IMR-90 (cell line): ENCODE data around the gene SETSIP. TPM values are rescaled to one million over a fixed set of nuclear protein-coding genes. Genes with fewer than 3 reads are reported as not detected.
A peak's percentile ranks its signal among the peaks of the same experiment; 100 is the strongest.

ENCODE experiments used
- ATAC-seq: fragments of 200-7000 bp; cut with Tn5 transposase; 2 replicates; pipeline ENCODE4 v1.9.1; 2020; ENCODE audit warnings: low read depth, mild to moderate bottlenecking, moderate library complexity
- BruUV-seq: library from RNA; stranded (reverse); fragments of 400-500 nt; replicated peaks from 2 replicates; lab custom pipeline; 2021; lab: Mats Ljungman, UMichigan
- CTCF ChIA-PET: fragments of 300-600 bp; formaldehyde crosslinking; extraction: SDS; loops from one replicate; lab custom pipeline; 2021; ENCODE audit warnings: antibody characterized with exemption; lab: Yijun Ruan, JAX
- POLR2A ChIA-PET: fragments of 300-600 bp; sonication (Branson Sonifier 250); formaldehyde crosslinking; loops from one replicate; lab custom pipeline; 2022; ENCODE audit warnings: antibody characterized with exemption; ENCODE audit not compliant: unreplicated experiment; lab: Charles Lee
- DNase-seq: peaks from one replicate; pipeline ENCODE4 v3.0.0; 2013
- H2AFZ ChIP-seq: replicated peaks from 2 replicates; pipeline ENCODE3; 2013; ENCODE audit warnings: low read length, mild to moderate bottlenecking; ENCODE audit not compliant: poor library complexity
- H2AK5ac ChIP-seq: 2 replicates; pipeline ENCODE4 v1.6.1; 2013; ENCODE audit warnings: low read depth, low read length, inconsistent platforms
- H2AK9ac ChIP-seq: replicated peaks from 2 replicates; pipeline ENCODE3; 2013; ENCODE audit warnings: mild to moderate bottlenecking, low read depth, low read length, moderate library complexity; ENCODE audit not compliant: poor library complexity
- H2BK120ac ChIP-seq: 2 replicates; pipeline ENCODE4 v1.6.1; 2013; ENCODE audit warnings: low read depth, low read length, inconsistent platforms
- H2BK15ac ChIP-seq: 3 replicates; pipeline ENCODE4 v1.6.1; 2013; ENCODE audit warnings: low read depth, low read length, inconsistent platforms
- H2BK20ac ChIP-seq: 2 replicates; pipeline ENCODE4 v1.6.1; 2013; ENCODE audit warnings: low read depth, mild to moderate bottlenecking, inconsistent platforms, low read length, moderate library complexity
- H2BK5ac ChIP-seq: 2 replicates; pipeline ENCODE4 v1.6.1; 2013; ENCODE audit warnings: mild to moderate bottlenecking, low read depth, low read length, inconsistent platforms; ENCODE audit not compliant: poor library complexity, severe bottlenecking
- H3K14ac ChIP-seq: replicated peaks from 2 replicates; pipeline ENCODE4 v1.6.1; 2013; ENCODE audit warnings: low read depth, low read length, inconsistent platforms
- H3K18ac ChIP-seq: 2 replicates; pipeline ENCODE4 v1.6.1; 2013; ENCODE audit warnings: low read depth, low read length, control low read depth
- H3K23ac ChIP-seq: 2 replicates; pipeline ENCODE4 v1.6.1; 2013; ENCODE audit warnings: low read depth, low read length, inconsistent platforms
- H3K27ac ChIP-seq: 2 replicates; pipeline ENCODE4 v1.5.1; 2013; ENCODE audit warnings: mild to moderate bottlenecking, control low read depth, low read length; ENCODE audit not compliant: insufficient read depth
- H3K27me3 ChIP-seq: 2 replicates; pipeline ENCODE4 v1.6.1; 2013; ENCODE audit warnings: low read length; ENCODE audit not compliant: control insufficient read depth, insufficient read depth
- H3K36me3 ChIP-seq: 2 replicates; pipeline ENCODE4 v1.6.1; 2013; ENCODE audit warnings: low read length, mixed read lengths; ENCODE audit not compliant: control insufficient read depth, insufficient read depth
- H3K4ac ChIP-seq: 2 replicates; pipeline ENCODE4 v1.6.1; 2013; ENCODE audit warnings: low read depth, low read length, inconsistent platforms
- H3K4me1 ChIP-seq: 2 replicates; pipeline ENCODE4 v1.6.1; 2013; ENCODE audit warnings: low read length, mixed read lengths; ENCODE audit not compliant: control insufficient read depth, insufficient read depth
- H3K4me2 ChIP-seq: 2 replicates; pipeline ENCODE4 v1.6.1; 2013; ENCODE audit warnings: low read depth, mild to moderate bottlenecking, control low read depth, low read length, moderate library complexity
- H3K4me3 ChIP-seq: 2 replicates; pipeline ENCODE4 v1.5.1; 2013; ENCODE audit warnings: low read depth, mild to moderate bottlenecking, control low read depth, low read length, moderate library complexity; ENCODE audit not compliant: insufficient read depth
- H3K56ac ChIP-seq: 2 replicates; pipeline ENCODE4 v1.6.1; 2013; ENCODE audit warnings: low read length, inconsistent platforms; ENCODE audit not compliant: insufficient read depth; ENCODE audit errors: extremely low read depth
- H3K79me1 ChIP-seq, 2 experiments: 2 replicates each; pipeline ENCODE4 v1.6.1; 2013; ENCODE audit warnings: low read length in 2 of 2, inconsistent platforms in 1 of 2, low read depth in 1 of 2
- H3K9ac ChIP-seq: 2 replicates; pipeline ENCODE4 v1.6.1; 2013; ENCODE audit warnings: low read depth, low read length, control low read depth
- H3K9me1 ChIP-seq: 2 replicates; pipeline ENCODE4 v1.6.1; 2013; ENCODE audit warnings: low read length, inconsistent platforms; ENCODE audit not compliant: insufficient read depth
- H3K9me3 ChIP-seq: 2 replicates; pipeline ENCODE4 v1.6.1; 2013; ENCODE audit warnings: low read length; ENCODE audit not compliant: control insufficient read depth, insufficient read depth
- H4K20me1 ChIP-seq: 2 replicates; pipeline ENCODE4 v1.6.1; 2013; ENCODE audit warnings: low read length, inconsistent platforms; ENCODE audit not compliant: insufficient read depth
- H4K5ac ChIP-seq: 2 replicates; pipeline ENCODE4 v1.6.1; 2013; ENCODE audit warnings: mild to moderate bottlenecking, low read depth, low read length, control low read depth
- H4K8ac ChIP-seq, 2 experiments: 2 replicates each; pipeline ENCODE4 v1.6.1; 2013; ENCODE audit warnings: low read depth in 2 of 2, low read length in 2 of 2, control low read depth in 1 of 2, inconsistent platforms in 1 of 2
- H4K91ac ChIP-seq: 2 replicates; pipeline ENCODE4 v1.6.1; 2013; ENCODE audit warnings: low read depth, low read length, inconsistent platforms; ENCODE audit not compliant: insufficient read depth
- BHLHE40 ChIP-seq: fragments of 150-350 bp; IDR thresholded peaks from 2 replicates; pipeline ENCODE4 v1.6.1; 2016; ENCODE audit warnings: mild to moderate bottlenecking, low read depth, low read length
- FOS ChIP-seq: fragments of 150-350 bp; IDR thresholded peaks from 2 replicates; pipeline ENCODE4 v1.6.1; 2016; ENCODE audit warnings: low read depth, low read length
- MAFK ChIP-seq: IDR thresholded peaks from 2 replicates; pipeline ENCODE4 v1.6.1; 2012; ENCODE audit warnings: low read depth, low read length, improper control_type of control experiment
- MAZ ChIP-seq: IDR thresholded peaks from 2 replicates; pipeline ENCODE4 v1.6.1; 2012; ENCODE audit warnings: low read depth, mild to moderate bottlenecking, low read length, improper control_type of control experiment, moderate library complexity, borderline replicate concordance
- MXI1 ChIP-seq: IDR thresholded peaks from 2 replicates; pipeline ENCODE4 v1.6.1; 2012; ENCODE audit warnings: low read depth, mild to moderate bottlenecking, low read length, moderate library complexity, borderline replicate concordance
- RFX5 ChIP-seq: IDR thresholded peaks from 2 replicates; pipeline ENCODE4 v1.8.0; 2012; ENCODE audit warnings: low read depth, mild to moderate bottlenecking, low read length, moderate library complexity
- WGBS, 2 experiments: methylation state at CpG; one replicate each; pipeline versions ENCODE4 v1.1.5 to v1.1.7; 2013; ENCODE audit warnings: missing lambda C conversion rate in 2 of 2; ENCODE audit not compliant: insufficient read length in 1 of 2; ENCODE audit errors: extremely low coverage in 2 of 2; 5-methylcytosine and 5-hydroxymethylcytosine counted together
- dilution Hi-C: fragments of 300-500 bp; cut with HindIII; formaldehyde crosslinking; loops from one replicate; pipeline ENCODE4 v1.14.3; 2018; ENCODE audit warnings: low sequenced_read_pairs; ENCODE audit not compliant: unreplicated experiment
- in situ Hi-C: fragments of 300-500 bp; cut with MboI; formaldehyde crosslinking; loops from 3 replicates; pipeline ENCODE4 v1.14.3; 2019; ENCODE audit warnings: low sequenced_read_pairs, inconsistent platforms, mixed read lengths
- intact Hi-C: fragments of 100-400 bp; cut with micrococcal nuclease; formaldehyde crosslinking; loops from 2 replicates; pipeline ENCODE4 v1.10.0; 2022
- polyA plus RNA-seq, 3 experiments: library from polyadenylated mRNA; depleted of rRNA; stranded (reverse); fragments of >200 nt; gene quantifications; 2 replicates each; pipeline ENCODE4 v1.2.3, GENCODE V29; 2012; ENCODE audit warnings: low replicate concordance in 1 of 3
- total RNA-seq: library from RNA; depleted of rRNA; stranded (reverse); fragments of >200 nt; gene quantifications from 2 replicates; pipeline ENCODE4 v1.2.3, GENCODE V29; 2012

SETSIP gene
- total and polyA plus RNA-seq, 2 of the 4 experiments (the other 2 are of a cell fraction), result not detected

DNA sequence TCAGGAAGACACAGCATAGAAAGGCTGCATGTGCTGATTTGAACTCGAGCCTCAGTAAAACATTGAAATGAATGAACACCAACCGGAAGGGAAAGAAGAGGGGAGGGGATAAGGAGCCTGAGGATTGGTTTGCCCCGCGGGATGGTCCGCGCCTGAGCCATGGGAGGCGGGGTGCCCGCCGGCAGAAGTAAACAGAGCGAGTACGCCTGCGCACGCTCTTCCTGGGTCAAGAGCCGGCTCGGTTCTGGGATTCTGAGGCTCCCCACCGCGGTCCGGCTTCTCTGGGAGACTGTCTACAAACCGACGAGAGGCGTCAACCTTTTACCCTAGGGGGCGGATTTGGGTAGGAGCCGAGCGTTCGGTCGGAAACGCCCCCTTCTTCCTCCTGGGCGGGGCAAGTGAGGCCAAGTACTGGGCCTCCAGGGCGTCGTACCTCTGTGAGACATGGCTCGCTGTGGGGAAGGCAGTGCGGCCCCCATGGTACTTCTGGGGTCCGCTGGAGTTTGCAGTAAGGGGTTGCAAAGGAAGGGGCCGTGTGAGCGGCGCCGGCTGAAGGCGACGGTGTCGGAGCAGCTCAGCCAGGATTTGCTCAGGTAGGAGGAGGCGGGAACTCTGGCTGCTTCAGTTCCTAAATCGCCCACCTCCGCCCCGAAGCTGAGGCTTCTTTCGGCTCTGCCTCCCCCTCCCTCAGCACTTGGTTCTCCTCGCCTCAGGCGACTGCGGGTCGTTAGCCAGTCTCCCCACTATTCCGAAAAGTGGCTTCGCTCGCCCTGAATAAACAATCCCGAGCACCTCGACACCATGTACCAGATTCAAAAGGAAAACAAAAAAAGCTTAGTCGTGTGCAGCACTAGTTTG is 5.1 kb upstream of the SETSIP start, which contains the start of gene BTBD8:
BTBD8 (plus strand) TSS at position 218 of the 858 bp plus-strand sequence; CDS start at position 445, 227 bp downstream.
- H3K9me3 ChIP-seq, result peaks cover under 1% of the 10 kb centered on the region
- H3K4me1 ChIP-seq, result no peaks in the 10 kb centered on the region
- no peaks in the 10 kb centered on the region for H3K27me3 ChIP-seq
- H4K20me1 ChIP-seq, result no peaks in the 10 kb centered on the region
- ChIA-PET POLR2A (no interaction called here), CTCF (interaction anchor here (0.6 to 0.7 kb wide), 3 partner anchors 35 to 211 kb away, joined by 4 to 11 read pairs (median 4); no protein-coding TSS in a partner anchor)
- H2AK5ac ChIP-seq, result no peak within 1 kb of the TSS
- ATAC-seq, result peak; percentile 98
- peak within 1 kb of the TSS; percentile 77 for H3K4me3 ChIP-seq
- dilution Hi-C loops (no loop called here), in situ Hi-C loops (no loop called here), intact Hi-C loops (no loop called here)
- no peak within 1 kb of the TSS for H3K23ac ChIP-seq
- H2BK15ac ChIP-seq, result peak within 1 kb of the TSS; percentile 59; the same call in 1 of the 3 replicates
- H3K56ac ChIP-seq, result peak within 1 kb of the TSS; percentile 57
- peak within 1 kb of the TSS; percentile 84 for H3K14ac ChIP-seq
- no peak within 1 kb of the TSS for H2BK20ac ChIP-seq
- no peaks in the 10 kb centered on the region for H3K9me1 ChIP-seq
- peak within 1 kb of the TSS; percentile 35 for H2AK9ac ChIP-seq
- TF ChIP-seq RFX5 (no peak), BHLHE40 (0 out of 2 replicates have a peak, but pooled peaks have one; percentile 23), FOS (no peak), MXI1 (peak; percentile 43; the same call in 1 of the 2 replicates), MAZ (peak; percentile 19; the same call in 1 of the 2 replicates), MAFK (no peak)
- H2AFZ ChIP-seq, result peak within 1 kb of the TSS; percentile 91
- peak within 1 kb of the TSS; percentile 38 for H4K5ac ChIP-seq
- H4K8ac ChIP-seq, result peak within 1 kb of the TSS; percentile 88 to 92
- peak within 1 kb of the TSS; percentile 55 for H3K27ac ChIP-seq
- H3K79me1 ChIP-seq, result peaks cover 0 to 10% of the 10 kb centered on the region in 2 experiments; a peak in 1 of 4 replicates
- peak within 1 kb of the TSS; percentile 62 for H3K4ac ChIP-seq
- 0% methylated on average over 12 of the region's 55 CpGs; no CpG with 5 or more reads in 1 of the 2 experiments for WGBS, 2 experiments
- peak within 1 kb of the TSS; percentile 52; the same call in 1 of the 2 replicates for H2BK120ac ChIP-seq
- peak within 1 kb of the TSS; percentile 81 for H3K4me2 ChIP-seq
- BruUV-seq, result no TSS peak
- H3K9ac ChIP-seq, result peak within 1 kb of the TSS; percentile 63
- H3K18ac ChIP-seq, result no peak within 1 kb of the TSS; the same call in none of the 2 replicates
- peak within 1 kb of the TSS; percentile 22 for H2BK5ac ChIP-seq
- DNase-seq, result peak; percentile 71
- no peaks in the 10 kb centered on the region for H3K36me3 ChIP-seq
- peak within 1 kb of the TSS; percentile 53; the same call in 1 of the 2 replicates for H4K91ac ChIP-seq
